Fibroblast of skin of right biceps (primary cell): ENCODE data around the gene COL5A2.
A peak's percentile ranks its signal among the peaks of the same experiment; 100 is the strongest.

Experiments
- DNase-seq: peaks from one replicate; pipeline ENCODE4 v3.0.0-alpha.2; 2013

The COL5A2 gene

GRCh38 chr2:189095101-189095500 is 84.5 kb downstream of the COL5A2 start:
- no peak for DNase-seq

DNA sequence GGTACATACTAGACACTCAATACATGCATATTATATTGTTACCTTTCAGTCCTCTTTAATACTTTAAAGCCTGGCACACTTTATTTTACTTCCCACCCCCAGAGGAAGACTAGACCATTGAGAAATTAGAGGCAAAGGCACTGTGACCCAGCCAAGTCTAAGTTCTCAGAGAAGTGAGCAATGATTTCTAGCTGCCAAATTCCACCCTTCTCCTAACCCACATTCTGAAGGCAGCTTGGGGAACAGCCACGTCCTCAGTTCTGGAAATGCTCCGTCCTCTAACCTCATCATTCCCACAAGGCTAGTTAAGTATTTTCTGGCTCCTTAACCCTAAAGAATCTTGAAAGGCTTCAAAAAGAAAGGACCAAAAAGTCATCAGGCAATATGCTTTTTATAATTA is 86.6 kb downstream of the COL5A2 start:
- peak; percentile 85 for DNase-seq

DNA sequence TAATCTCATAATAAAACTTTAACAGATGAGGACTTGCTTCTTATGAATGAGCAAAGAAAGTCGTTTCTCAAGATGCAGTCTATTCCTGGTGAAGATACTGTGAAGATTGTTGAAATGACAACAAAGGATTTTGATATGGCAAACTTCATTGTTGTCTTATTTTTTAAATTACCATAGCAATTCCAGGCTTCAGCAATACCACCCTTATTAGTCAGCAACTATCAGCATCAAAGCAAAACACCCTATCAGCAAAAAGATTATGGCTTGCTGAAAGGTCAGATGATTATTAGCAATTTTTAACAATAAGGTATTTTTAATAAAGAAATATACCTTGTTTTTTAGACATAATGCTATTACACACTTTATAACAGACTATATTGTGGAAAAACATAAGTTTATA is 88.3 kb downstream of the COL5A2 start:
- peak; percentile 45 for DNase-seq

GRCh38 chr2:189088591-189089205 is 90.9 kb downstream of the COL5A2 start:
- DNase-seq: peak; percentile 67

- peak; percentile 92 for DNase-seq
Observed at GRCh38 chr2:189086710-189087109, 92.9 kb downstream of the COL5A2 start.

GRCh38 chr2:189086250-189086649 is 93.3 kb downstream of the COL5A2 start:
- no peak for DNase-seq

- DNase-seq: no peak
Observed at GRCh38 chr2:189083606-189084005, 96.0 kb downstream of the COL5A2 start.

- DNase-seq: no peak
Observed at GRCh38 chr2:189083106-189083505, 96.5 kb downstream of the COL5A2 start.

- DNase-seq: peak; percentile 63
Observed at GRCh38 chr2:189082376-189082975, 97.1 kb downstream of the COL5A2 start.

DNA sequence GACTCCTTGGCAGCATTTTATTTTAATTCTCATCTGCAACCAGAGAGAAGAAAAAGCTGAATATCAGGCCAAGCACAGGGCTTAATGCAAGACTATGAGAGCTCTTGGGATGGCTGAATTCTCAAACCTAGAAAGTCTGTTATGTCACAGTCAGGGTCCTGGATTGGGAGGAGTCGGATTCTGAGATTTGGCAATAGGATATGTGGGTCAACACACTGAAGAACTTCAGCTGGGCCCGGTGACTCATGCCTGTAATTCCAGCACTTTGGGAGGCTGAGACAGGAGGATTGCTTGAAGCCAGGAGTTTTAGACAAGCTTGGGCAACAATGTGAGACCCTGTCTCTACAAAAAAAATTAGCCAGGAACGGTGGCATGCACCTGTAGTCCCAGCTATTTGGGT is 103.0 kb downstream of the COL5A2 start:
- DNase-seq: peak; percentile 43

GRCh38 chr2:189076120-189076519 is 103.4 kb downstream of the COL5A2 start:
- no peak for DNase-seq

DNA sequence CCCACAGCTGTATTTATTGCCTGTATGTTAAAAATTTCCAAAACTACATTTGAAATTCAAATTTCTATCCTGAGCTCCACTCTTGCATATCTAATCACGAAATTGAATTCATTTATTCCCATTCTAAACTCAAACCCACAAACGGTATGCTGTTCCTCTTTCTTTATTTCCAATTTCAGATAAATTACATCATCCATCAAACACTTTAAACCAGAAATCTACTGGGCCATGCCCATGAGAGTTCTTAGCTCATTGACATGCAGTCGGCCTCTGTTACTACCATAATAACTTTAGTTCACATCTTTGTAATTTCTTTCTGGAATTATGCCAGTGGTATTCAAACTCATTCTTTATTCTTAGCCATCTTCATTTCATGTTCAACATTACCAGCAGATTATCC is 105.1 kb downstream of the COL5A2 start:
- peak; percentile 19 for DNase-seq

DNA sequence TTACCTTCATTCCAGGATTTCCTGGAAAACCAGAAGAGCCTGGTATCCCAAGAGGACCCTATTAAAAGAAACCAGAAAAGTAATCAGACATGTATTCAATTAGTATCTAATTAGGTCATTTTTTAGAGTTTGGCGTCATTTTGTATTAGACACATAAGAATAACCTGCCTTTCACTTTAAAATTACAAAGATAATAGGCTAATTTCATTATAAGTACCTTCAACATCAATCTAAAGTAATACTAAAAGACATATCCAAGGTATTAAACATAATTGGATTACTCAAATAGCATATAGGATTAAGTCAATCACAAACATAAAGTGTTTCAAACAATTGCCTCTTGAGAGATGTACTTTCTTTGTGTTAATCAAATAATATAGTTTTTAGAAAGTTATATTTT is 107.5 kb downstream of the COL5A2 start:
- no peak for DNase-seq

- DNase-seq: no peak
Observed at GRCh38 chr2:189069855-189070619, 109.5 kb downstream of the COL5A2 start.

DNA sequence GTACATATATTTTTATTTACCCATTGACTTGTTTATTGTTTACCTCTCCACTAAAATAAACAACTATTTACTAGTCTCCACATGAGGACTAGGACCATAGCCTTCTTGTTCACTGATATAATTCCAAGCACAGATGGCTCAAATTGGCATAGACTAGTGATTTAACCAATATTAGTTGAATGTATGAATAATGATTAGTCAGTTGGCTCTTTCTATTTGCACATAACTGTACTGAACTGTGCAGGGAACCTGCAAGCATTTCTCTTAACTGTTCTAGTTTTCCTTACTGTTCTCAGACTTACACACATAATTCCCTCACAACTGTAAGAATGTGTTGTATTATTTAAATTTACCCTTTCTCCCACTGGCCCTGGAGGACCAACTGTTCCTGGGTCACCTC is 113.5 kb downstream of the COL5A2 start:
- no peak for DNase-seq

- no peak for DNase-seq
Observed at GRCh38 chr2:189060096-189060642, 119.4 kb downstream of the COL5A2 start.

DNA sequence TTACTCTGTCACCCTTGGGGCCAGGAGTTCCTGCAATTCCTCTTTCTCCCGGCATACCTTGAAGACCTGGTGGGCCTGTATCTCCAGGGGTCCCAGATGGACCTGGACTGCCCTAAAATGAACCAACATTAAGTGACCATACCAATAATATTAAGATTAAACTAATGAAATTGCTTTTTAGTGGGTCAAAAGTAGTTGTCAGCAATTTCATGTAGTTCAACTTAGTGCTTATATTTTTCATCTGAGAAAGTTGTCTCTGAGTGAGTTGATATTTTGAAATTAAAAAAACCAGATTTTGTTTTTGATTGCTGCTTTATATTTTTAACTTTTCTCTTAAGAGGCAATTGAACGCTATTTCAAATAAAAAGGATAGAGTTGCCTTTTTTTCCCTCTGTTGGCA is 122.2 kb downstream of the COL5A2 start:
- no peak for DNase-seq

- DNase-seq: peak; percentile 13
Observed at GRCh38 chr2:189056200-189057106, 123.1 kb downstream of the COL5A2 start.

DNA sequence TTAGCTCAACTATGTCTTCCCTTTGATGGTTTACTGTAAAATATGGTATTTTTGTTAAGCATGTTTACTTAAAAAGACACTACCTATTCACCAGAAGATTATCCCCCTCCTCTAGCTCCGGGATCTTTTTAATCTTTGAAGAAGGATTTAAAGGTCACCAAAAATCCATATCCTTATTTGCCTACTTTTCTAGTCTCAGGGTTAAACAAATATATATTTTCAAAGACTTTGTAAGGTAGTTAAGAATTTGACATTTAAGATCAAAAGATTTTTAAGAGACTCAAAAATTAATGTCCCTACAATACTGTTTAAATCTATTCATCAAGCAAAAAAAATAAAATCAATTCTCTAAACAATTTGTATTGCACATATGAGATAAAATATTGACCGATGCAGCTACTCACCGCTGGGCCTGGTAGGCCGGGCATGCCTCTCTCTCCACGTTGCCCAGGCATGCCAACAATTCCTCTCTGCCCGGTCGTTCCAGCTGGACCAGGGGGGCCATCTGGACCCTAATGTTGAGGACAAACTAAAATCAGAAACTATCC is 129.3 kb downstream of the COL5A2 start:
- no peak for DNase-seq

- DNase-seq: peak; percentile 64
Observed at GRCh38 chr2:189049709-189050164, 129.8 kb downstream of the COL5A2 start.

- DNase-seq: no peak
Observed at GRCh38 chr2:189048189-189048588, 131.4 kb downstream of the COL5A2 start.

DNA sequence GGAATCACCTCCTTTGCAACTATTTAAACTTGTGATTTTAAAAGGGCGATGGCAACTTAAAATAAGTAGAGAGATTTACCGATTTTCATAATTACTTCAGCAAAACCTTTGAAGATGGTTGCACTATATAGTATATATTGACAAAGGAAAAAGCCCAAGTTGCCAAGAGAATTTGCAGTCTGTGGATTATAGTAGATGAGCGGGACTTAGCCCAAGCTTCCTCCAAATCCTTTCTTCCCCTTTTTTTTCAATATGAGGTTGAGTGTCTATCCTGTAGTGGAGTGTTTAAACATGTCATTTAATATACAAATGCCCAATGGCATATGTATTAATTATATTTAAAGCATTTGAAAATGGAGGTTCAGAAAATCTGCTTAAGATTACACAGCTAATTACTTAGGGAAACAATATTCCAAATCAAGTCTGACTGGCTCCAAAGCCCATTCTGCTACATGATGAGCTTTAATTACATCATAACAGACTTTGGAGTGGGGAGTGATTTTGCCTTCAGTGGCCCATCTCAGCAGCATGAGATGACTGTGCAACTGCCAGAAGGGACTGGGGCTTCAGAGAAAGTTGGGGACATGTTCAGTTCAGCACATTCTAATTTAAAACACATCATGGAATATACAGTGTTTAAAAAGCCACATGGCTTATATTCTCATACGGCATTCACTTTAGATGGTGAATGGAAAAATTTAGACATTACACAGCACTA is 132.2 kb downstream of the COL5A2 start:
- no peak for DNase-seq
